ENCODE results near the gene SPOCK2. TPM values are rescaled to one million over a fixed set of nuclear protein-coding genes. Genes with fewer than 3 reads are reported as not detected.

Gene SPOCK2
- total RNA-seq, 1 experiment from 2014 or later: 1.8 TPM

DNA sequence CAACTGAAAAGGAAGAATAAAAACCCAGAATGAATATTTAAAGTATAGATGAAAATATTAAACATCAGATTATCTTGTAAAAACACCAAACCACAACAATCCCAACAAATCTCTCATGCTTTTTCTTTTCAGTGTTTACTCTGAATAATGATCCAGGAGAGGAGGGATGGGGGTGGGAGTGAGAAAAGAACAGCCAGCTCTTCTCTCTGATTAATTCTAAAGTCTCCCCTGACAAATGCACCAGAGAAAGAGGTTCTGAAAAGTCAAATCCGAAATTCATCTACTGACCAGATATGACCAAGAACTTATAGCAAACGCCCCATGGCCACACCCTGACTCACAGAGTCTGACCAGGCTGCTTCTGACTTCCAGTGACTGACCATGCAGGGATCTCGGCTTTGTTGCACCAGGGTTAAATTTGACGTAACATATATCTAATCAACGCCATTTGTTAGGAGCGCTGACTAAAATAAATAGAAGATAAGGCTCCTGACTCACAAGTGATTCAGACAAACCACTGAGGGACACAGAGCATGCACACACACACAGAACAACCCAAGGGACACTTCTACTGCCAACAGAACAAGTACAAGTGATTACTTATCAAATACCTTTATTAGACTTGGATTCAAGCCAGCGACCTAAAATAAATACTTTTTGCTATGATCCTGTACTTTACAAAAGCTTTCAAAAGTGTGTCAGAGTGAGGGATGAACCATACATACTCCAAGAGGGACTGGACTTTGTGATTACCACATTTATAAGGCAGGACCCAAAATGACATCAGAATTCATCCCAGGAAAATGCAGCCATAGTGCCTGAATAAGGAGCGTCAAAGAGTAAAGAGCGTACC, 9.3 kb upstream of the SPOCK2 start:
- no peaks in the 10 kb centered on the region for H3K27me3 Mint-ChIP-seq (ENCODE audit: low read depth)
- Histone ChIP-seq H4K5ac (ENCODE audit: insufficient read length, low read depth, low read length) (no peak overlapping the region), H2BK15ac (ENCODE audit: low read depth, low read length) (no peak overlapping the region), H3K79me2 (ENCODE audit: insufficient read depth, low read length) (no peaks in the 10 kb centered on the region), H3K4me1 (ENCODE audit: insufficient read depth, low read length) (no peaks in the 10 kb centered on the region), H2BK20ac (ENCODE audit: low read depth, low read length, poor library complexity, severe bottlenecking) (no peak overlapping the region), H2AFZ (ENCODE audit: low read length) (no peak overlapping the region), H3K18ac (ENCODE audit: insufficient read length, low read depth, low read length) (no peak overlapping the region), H2BK12ac (ENCODE audit: insufficient read length, low read depth, low read length) (no peak overlapping the region), H2BK120ac (ENCODE audit: low read depth, low read length, poor library complexity, severe bottlenecking) (no peak overlapping the region), H3K79me1 (ENCODE audit: insufficient read depth, low read depth, low read length, poor library complexity, severe bottlenecking) (no peaks in the 10 kb centered on the region), H2AK5ac (ENCODE audit: insufficient read length, low read length) (no peak overlapping the region), H3K27me3 (ENCODE audit: insufficient read depth, low read length) (no peaks in the 10 kb centered on the region), H4K91ac (ENCODE audit: insufficient read length, low read depth, low read length) (no peak overlapping the region), H3K27ac (ENCODE audit: insufficient read length, low read depth, low read length) (no peak overlapping the region), H3K56ac (ENCODE audit: insufficient read length, low read depth, low read length) (no peak overlapping the region), H3K9ac (ENCODE audit: extremely low read depth, insufficient read length, low read length) (no peak overlapping the region), H3K4me2 (ENCODE audit: insufficient read depth, insufficient read length, low read length) (no peak overlapping the region), H3T11ph (ENCODE audit: low read length) (no peak overlapping the region), H2BK5ac (ENCODE audit: insufficient read length, low read length) (no peak overlapping the region), H4K20me1 (ENCODE audit: control insufficient read depth, insufficient read depth, insufficient read length) (no peaks in the 10 kb centered on the region), H4K8ac (replicated peaks; ENCODE audit: insufficient read length, low read depth, low read length) (no peak overlapping the region), H3K9me3 (ENCODE audit: control insufficient read depth, low read depth, low read length) (no peaks in the 10 kb centered on the region), H3K23ac (ENCODE audit: insufficient read length, low read depth, low read length) (no peak overlapping the region), H3K14ac (ENCODE audit: insufficient read depth, low read length) (no peak overlapping the region), H3K4ac (ENCODE audit: low read depth, low read length) (no peak overlapping the region), H3K23me2 (ENCODE audit: insufficient read length, low read depth, low read length, poor library complexity, severe bottlenecking) (no peaks in the 10 kb centered on the region)
- DNase-seq: no peak
- WGBS (ENCODE audit: extremely low coverage, insufficient read length, low lambda C conversion rate): no CpG with 5 or more reads among the region's 9 CpGs
- no peak overlapping the region for H3K27ac Mint-ChIP-seq
- peaks cover 0 to 25% (median 16%) of the 10 kb centered on the region in 3 experiments; a peak in 5 of 7 replicates for H3K36me3 Mint-ChIP-seq (ENCODE audit: insufficient read depth in 1 of 3, low read depth in 3 of 3)
- no peak overlapping the region; a peak in 1 of 5 replicates for H3K4me3 Mint-ChIP-seq
- TF ChIP-seq, protein P1, sequence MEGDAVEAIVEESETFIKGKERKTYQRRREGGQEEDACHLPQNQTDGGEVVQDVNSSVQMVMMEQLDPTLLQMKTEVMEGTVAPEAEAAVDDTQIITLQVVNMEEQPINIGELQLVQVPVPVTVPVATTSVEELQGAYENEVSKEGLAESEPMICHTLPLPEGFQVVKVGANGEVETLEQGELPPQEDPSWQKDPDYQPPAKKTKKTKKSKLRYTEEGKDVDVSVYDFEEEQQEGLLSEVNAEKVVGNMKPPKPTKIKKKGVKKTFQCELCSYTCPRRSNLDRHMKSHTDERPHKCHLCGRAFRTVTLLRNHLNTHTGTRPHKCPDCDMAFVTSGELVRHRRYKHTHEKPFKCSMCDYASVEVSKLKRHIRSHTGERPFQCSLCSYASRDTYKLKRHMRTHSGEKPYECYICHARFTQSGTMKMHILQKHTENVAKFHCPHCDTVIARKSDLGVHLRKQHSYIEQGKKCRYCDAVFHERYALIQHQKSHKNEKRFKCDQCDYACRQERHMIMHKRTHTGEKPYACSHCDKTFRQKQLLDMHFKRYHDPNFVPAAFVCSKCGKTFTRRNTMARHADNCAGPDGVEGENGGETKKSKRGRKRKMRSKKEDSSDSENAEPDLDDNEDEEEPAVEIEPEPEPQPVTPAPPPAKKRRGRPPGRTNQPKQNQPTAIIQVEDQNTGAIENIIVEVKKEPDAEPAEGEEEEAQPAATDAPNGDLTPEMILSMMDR (conservative IDR thresholded peaks at IDR 0.05): no peak
- H3K4me1 Mint-ChIP-seq: peaks cover 0 to 5% of the 10 kb centered on the region in 2 experiments; a peak in 1 of 4 replicates
- H3K9me3 Mint-ChIP-seq: no peaks in the 10 kb centered on the region
